GM19193 (cell line): ENCODE data around the gene APBB2.

Experiments used
- POLR2A ChIP-seq: IDR thresholded peaks from 4 replicates; pipeline ENCODE4 v1.6.1; 2011; ENCODE audit not compliant: insufficient read depth, insufficient read length; ENCODE audit errors: extremely low read depth

APBB2 gene

DNA sequence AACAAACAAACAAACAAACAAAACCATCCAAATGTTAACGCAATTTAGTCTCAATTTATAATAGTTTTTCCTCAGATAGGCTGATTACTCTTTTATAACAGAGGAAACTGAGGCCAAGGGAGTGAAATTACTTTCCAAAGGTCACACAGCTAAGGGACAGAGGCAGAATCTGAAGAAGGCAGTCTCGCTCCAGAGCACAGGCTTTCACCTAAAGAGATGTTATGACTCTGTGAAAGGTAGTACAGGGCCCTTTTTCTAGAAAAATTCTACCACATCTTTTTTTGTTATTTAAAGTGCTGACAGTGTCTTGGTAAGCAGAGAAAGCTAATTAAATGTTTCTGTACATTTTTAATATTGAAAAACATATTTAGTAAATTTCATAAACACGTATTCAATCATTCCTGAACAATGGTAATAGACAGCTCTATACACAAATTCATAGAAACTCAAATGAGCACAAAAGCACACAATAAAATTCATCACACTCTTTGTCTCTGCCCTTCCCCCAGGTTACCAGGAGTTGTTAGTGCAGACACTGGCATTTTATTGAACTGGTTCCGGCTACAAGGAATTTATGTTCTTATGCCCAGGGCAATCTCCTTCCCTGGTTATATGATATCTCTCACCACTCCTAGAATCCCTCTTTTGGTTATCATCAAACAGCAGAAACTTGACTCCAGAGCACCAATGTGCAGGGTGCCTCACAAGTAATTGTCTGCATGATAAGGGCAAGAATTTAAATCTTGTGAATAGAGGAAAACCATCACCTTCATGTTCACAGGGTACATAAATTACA, 7.7 kb upstream of the APBB2 start:
- TF ChIP-seq POLR2A = no peak

DNA sequence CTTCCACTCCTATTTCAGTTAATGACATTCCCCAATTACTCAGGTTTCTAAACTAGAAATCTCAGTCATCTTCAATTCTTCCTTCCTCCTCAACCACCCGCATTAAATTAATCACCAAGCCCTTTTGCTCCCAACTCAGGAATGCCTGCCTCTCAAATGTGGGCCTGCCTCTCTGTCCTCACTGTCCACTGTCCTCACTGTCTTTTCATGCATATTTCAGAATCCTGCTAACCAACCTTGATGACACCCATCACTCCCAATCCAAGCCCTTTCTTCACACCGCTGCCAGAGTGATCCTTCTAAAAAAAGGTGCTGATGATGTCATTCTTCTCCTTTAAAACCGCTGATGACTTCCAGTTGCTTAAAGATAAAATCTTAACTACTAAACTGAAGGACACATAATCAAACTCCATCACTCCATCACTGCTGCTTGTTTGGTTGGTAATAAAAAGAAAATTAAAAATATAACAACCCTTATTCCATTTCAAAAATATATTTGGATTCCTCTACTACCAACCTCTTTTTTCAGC, 5.1 kb upstream of the APBB2 start:
- TF ChIP-seq POLR2A = no peak

DNA sequence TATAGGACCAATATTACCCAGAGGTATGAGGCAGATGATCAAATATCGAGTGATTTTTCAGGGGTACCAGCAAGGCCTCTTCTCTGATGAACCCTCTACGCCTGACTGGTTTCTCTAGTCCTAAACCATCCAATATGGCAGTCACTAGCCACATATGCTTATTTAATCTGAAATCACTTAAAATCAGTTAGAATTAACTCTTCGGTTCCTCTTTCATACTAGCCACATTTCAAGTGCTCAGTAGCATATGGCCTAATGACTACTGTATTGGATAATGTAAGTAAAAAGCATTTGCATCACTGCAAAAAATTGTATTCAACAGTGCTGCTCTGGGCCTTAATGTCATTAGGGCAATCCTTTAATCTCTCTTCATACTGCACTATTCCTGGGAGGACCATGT, 4.4 kb upstream of the APBB2 start:
- TF ChIP-seq POLR2A = no peak

DNA sequence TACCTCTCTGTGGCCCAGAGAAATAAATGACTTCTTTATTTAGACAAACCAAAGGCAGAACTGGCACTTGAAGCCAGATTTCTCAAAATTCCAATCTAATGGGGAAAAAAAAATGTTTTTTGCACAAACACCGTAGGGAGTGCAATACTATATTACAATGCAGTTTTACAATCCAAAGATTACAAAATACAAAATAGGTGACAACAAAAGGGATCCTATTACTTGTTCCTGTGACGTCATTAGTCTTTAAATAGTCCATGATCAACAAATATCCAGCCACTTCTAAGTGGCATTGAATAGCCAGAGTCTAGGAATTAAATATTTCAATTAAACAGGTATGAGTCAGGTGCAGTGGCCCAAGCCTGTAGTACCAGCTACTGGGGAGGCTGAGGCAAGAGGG, 3.0 kb upstream of the APBB2 start:
- no peak for TF ChIP-seq POLR2A

DNA sequence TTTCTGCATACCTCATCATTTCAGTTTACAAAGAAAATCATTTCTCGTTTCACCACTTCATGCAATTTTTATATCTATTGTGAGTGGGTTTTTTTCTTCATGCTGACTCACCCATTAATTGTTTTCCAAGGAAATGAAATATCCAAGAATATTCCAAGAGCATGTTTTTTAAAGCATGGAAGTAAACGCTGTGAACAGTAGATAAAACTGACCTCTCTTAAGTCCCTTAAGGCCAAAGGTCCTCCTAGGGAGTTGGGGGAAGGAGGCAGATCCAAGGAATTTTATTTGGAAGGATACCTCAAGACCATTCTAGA, 2.6 kb upstream of the APBB2 start:
- TF ChIP-seq POLR2A = no peak

DNA sequence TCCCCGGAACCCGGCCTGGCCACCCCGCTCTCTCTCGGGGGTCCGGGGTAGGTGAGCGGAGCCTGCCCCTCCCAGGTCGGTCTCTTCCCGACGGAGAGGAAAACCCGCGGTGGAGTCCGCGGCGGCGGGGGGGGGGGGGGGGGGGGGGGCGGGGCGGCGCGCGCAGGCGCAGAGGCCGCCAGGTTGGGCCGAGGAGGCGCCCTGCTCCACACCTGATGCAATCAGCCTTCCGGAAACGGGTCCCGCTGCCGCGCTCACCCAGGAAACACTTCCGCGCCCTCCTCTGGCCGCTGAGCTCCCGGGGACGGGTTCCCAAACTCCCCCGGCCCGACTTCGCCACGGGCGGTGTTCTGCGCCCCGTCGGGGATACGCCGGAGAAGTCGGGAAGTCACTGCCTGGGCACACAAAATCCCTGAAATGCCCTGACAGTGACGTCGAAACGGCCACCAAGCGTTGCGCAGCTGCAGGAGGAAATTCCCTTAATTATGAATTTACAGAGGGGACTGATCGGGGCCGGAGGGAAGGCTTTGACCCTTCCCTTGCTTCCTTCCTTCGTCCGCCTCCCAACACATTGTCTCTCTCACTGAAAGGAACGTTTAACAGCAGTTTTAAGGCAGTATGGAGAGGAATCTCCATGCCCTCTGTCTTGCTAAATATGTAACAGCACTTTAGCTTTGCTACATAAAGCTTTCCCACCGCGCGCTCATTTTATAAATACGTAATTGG, 2.1 kb upstream of the APBB2 start:
- TF ChIP-seq POLR2A = peak; percentile 82

DNA sequence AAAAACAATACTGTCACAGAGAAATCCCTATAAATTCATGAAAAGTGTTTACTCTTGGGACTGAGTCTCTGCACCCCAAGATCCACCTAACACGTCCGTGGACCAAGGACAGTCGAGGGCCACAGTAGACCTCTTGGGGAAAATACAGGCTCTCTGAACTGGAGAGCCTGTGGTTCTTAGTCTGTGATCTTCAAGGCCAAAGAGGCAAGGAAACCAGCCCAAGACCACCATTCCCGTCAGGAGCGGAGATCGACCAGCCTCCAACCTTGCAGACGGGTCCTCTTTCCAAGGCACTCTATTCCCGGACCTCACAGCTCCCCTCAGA, 1.6 kb upstream of the APBB2 start:
- no peak for TF ChIP-seq POLR2A

DNA sequence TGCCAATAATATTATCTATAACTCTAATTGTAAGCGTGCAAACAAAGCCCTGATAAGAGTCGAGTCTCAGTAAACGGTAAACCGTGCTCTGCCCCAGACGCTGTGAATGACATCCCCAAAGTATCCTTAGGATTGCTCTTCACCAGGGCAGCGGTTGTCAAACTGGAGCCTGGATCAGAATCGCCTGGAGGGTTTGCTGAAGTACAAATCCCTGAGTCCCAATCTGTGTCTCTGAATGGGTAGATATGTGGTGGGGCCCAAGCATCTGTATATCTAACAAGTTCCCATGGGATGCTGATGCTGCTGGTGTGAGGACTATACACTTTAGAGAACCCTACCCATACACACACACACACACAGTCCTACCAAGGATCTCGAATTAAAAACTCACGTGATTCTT, 813 bp upstream of the APBB2 start:
- no peak for TF ChIP-seq POLR2A

DNA sequence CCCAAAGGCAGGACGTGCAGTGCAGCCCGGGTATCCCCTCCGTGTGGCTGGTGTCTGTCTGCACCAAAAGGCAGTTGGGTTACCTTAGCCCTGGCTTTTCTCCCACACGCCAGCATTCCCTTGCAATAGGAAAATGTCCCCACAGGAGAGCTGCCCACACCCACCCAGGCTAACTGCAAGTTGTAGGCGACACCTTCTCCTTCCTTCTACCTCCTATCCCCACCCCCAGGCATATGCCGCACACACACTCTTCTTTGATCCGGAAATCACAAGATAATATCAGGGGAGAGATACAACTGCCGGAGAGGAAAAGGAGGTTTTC, 444 bp upstream of the APBB2 start:
- TF ChIP-seq POLR2A = no peak

DNA sequence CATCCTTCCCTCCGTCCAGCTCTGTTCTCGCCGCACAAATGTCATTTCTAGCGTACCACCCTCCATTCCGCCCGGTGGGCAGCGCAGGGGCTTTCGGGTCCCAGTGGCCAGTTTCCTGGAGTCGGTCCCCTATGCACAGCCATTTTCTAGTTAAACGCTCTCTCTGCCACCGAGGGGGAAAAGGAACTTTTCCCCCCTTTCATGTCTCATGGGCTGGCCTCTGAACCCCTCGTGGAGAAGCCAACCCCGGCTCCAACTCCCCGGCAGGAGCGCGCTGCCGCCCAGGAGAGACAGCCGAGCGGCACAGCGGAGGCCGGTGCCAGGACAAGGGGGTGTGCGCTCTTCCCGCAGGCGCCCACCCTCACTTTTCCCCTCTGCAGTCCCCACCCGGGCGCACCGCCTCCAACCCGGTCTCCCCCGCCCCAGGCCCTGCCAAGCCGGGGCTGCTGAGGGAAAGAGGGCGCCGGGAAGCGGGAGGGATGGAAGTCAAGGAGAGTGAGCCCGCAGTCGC, 662 bp downstream of the APBB2 start:
- no peak for TF ChIP-seq POLR2A

DNA sequence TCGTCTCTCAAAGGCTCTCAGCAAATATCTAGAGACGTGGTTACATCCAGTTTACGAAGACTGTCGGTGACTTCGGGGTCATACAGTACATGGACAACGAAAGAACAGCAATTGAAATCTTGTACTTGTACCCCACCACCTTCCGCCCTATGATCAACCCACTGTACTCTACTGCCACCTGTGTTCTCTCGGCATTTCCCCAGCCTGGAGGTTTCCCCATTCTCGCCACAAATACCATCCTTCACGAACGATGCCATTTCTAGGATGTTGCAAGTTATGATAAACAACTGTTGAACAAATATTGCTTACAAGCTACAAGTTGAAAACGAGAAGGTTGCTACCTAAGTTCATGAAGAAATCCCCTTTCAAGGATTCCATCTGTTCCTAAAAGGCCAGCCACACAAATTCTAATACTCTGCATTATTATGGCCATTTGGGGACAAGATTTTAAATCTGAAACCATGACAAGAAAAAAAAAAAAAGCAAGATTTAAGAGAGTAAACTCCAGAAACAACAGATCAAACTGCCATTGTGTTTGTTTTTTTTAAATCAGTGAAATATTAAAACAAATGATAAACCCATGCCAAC, 1.6 kb downstream of the APBB2 start:
- TF ChIP-seq POLR2A = no peak

DNA sequence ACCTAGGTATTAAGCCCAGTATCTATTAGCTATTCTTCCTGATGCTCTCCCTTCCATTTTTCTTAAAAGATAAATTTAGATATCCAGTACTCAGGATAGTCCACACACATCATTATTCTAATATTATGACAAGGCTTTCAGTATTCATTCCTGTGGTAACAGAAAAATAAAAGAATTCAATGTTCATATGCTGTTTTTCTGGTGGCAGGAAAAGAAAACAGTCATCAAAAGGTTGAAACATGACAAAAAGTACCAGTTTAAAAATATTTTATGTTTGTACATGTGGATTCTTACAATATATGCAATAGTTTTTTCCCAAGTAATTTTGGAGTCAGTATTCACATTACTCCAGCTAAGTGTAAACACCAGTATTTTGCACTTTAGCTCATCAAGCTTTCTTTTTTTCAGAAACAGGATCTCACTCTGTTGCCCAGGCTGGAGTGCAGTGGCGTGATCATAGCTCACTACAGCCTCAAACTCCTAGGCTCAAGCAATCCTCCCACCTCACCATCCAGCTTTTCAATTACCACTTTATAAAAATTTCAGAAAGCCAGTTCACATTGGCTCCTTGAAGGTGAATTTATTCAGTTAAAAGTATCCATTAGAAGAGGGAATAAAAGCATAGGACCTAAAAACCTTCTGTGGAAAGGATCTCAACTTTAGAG, 2.3 kb downstream of the APBB2 start:
- TF ChIP-seq POLR2A = no peak

DNA sequence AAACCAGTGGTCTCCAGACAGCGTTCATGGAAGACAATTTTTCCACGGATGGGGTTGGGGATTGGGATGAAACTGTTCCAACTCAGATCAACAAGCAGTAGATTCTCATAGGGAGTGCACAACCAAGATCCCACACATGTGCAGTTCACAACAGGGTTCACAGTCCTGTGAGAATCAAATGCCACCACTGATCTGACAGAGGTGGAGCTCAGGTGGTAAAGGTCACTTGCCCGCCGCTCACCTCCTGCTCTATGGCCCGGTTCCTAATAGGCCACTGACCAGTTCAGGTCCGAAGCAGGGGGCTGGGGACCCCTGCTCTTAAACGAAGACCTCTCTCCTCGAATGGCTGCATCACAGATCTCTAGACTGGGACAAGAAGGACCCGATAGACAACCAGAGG, 4.4 kb downstream of the APBB2 start:
- no peak for TF ChIP-seq POLR2A

DNA sequence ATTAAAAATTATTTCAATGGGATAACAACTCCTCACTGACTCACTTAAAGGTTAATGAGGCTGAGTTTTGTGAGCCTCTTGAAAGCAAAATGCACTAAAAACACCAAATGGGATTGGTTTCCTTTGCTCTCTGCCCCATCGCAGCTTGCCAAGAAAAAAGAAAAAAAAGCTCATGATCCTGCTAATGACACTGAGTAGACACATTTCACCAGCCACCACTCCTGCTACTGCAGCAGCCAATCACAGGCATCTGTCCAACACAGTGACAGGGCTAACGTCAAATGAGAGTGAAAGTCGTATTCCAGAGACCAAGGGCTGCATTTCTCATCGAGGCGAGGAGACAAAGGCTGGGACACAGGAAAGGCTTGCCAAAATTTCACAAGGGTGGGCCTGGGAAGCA, 5.2 kb downstream of the APBB2 start:
- TF ChIP-seq POLR2A = no peak

DNA sequence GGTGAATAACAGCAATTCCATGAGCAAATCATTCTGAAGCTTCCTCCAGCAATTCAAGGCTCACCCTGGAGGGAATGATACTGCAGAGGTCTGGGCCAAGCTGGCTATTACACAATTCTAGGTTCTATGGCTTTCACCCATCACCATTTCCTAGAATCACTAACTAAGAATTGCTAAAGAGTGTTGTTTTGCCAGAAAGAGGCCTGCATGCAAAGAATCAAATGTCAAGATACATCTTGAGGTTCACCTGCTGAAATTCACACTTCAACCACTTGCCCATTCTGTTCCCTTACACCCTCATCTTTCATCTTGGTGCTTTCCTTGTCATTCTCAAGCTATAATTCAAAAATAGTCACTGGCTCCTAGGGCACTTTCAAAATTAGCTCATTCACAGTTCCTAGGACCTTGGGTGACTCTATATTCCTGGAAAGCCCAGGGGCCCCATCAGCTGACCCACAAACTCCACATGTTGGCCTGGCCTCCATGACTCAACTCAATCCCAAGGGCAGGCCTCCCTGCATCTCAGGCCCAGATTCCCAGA, 7.0 kb downstream of the APBB2 start:
- TF ChIP-seq POLR2A = no peak

DNA sequence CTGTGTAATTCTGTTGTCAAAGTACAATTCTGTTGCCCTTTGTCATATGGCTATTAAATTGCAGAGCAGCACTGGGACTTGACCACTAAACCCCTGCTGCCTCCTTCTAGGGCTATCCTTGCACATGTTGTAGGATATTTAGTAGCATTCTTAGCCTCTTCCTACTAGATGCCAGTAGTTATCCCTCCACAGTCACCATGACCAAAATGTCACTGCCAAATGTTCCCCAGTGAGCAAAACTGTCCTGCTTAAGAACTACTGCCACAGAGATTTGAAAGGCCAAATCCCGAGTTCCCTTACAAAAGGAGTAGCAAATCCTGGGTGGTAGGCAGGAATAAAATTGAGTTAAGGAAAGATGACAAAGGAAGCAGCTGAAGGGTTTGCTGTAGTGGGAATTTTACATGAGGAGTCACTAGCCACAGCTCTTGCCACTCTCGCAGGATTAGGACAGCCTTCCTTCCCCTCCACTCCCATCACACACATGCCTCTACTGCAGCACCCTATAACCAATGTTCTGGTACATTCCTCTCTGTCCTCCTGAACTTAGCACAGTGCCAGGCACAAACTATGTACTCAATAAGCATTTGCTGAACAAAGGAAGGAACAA, 8.4 kb downstream of the APBB2 start:
- TF ChIP-seq POLR2A = no peak

DNA sequence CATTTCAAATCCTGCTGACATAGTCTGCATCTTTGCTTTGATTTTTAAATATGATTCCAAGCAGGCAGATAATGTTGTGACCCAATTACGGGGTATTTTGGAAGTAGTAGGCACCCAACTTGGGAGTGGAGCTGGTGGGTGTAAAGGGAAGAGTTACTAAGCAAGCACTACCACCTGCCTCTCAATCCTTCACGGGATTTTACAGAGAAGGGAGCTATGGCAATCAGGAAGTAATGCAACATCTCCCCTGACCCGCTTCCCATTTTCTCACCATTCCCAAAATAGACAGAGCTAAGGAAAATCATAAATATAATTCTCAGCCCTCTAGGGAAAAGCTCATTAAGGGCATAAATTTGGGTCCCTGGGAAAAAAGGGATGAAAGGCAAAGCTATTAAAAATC, 9.2 kb downstream of the APBB2 start:
- TF ChIP-seq POLR2A = no peak
